ENCODE data around the gene MYO1B.

DNA sequence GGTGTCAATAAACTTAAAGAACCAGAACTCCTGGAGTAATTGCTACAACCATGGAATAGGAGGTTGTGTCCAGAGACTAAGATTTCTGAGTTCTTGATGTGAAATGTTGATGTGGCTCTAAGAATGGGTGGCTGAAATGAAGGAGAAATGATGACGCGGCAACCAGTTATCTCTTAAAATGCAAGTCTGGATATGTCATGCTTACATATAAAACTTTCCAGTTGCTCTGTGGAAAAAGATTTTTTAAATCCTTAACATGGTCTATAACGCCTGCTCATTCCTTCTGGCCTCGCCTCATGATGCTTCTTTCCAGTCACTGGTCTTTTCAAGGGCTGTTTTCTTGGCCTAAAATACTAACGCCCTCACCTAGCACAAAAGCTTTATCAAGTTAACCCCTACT, 23.5 kb upstream of the MYO1B start:
- no peak for TF ChIP-seq POLR2A (IDR thresholded peaks at IDR 0.05; ENCODE audit: low read depth, low read length)
- TF ChIP-seq POLR2AphosphoS5 (IDR thresholded peaks at IDR 0.05; ENCODE audit: low read depth, low read length), result no peak

Data from GM12892 (cell line).